GM23338 (cell line): ENCODE measurements around the gene MS4A5. TPM values are rescaled to one million over a fixed set of nuclear protein-coding genes. Genes with fewer than 3 reads are reported as not detected.

Experiments
- ATAC-seq: fragments of 200-7000 bp; cut with Tn5 transposase; 3 replicates; pipeline ENCODE4 v1.9.1; 2020
- DNase-seq: peaks from one replicate; pipeline ENCODE4 v3.0.0-alpha.2; 2015; ENCODE audit warnings: low spot score
- H2AFZ ChIP-seq: fragments of 200-600 bp; sonication (generic); 2 replicates; pipeline ENCODE4 v1.8.0; 2016; ENCODE audit warnings: antibody characterized with exemption, mild to moderate bottlenecking, moderate library complexity
- H3F3A ChIP-seq: fragments of 200-600 bp; sonication (generic); replicated peaks from 2 replicates; pipeline ENCODE4 v1.8.0; 2017; ENCODE audit warnings: antibody characterized with exemption, mixed run types, low read depth
- H3K27ac ChIP-seq: fragments of 200-600 bp; sonication (generic); 2 replicates; pipeline ENCODE4 v1.6.1; 2016; ENCODE audit warnings: low read depth
- H3K27me3 ChIP-seq: fragments of 200-600 bp; sonication (generic); 2 replicates; pipeline ENCODE4 v1.8.0; 2016; ENCODE audit warnings: mild to moderate bottlenecking, mixed run types, moderate library complexity; ENCODE audit not compliant: insufficient read depth
- H3K36me3 ChIP-seq: fragments of 200-600 bp; sonication (generic); 2 replicates; pipeline ENCODE4 v1.8.0; 2016; ENCODE audit warnings: mild to moderate bottlenecking; ENCODE audit not compliant: insufficient read depth
- H3K4me1 ChIP-seq: fragments of 200-600 bp; sonication (generic); 2 replicates; pipeline ENCODE4 v1.8.0; 2016; ENCODE audit warnings: mild to moderate bottlenecking, moderate library complexity; ENCODE audit not compliant: insufficient read depth
- H3K4me2 ChIP-seq: fragments of 200-600 bp; sonication (generic); 2 replicates; pipeline ENCODE4 v1.7.1; 2017; ENCODE audit warnings: mixed run types
- H3K4me3 ChIP-seq: fragments of 200-600 bp; sonication (generic); 2 replicates; pipeline ENCODE4 v1.6.1; 2016; ENCODE audit warnings: mixed run types
- H3K79me2 ChIP-seq: fragments of 200-600 bp; sonication (generic); replicated peaks from 2 replicates; pipeline ENCODE4 v1.8.0; 2017; ENCODE audit warnings: mild to moderate bottlenecking; ENCODE audit not compliant: insufficient read depth
- H3K9me2 ChIP-seq: fragments of 200-600 bp; sonication (generic); 2 replicates; pipeline ENCODE4 v1.8.0; 2017; ENCODE audit not compliant: insufficient read depth
- H4K20me1 ChIP-seq: fragments of 200-600 bp; sonication (generic); replicated peaks from 2 replicates; pipeline ENCODE4 v1.8.0; 2017; ENCODE audit warnings: mild to moderate bottlenecking; ENCODE audit not compliant: insufficient read depth
- H3K27ac Mint-ChIP-seq: 2 replicates; pipeline ENCODE4 v1.8.0; 2020; ENCODE audit warnings: inconsistent platforms, mild to moderate bottlenecking, moderate library complexity, mixed read lengths
- H3K27me3 Mint-ChIP-seq: 3 replicates; pipeline ENCODE4 v1.8.0; 2022; ENCODE audit warnings: low read depth, mild to moderate bottlenecking, moderate library complexity, mixed read lengths, inconsistent platforms; ENCODE audit not compliant: insufficient read depth, poor library complexity
- H3K36me3 Mint-ChIP-seq: 3 replicates; pipeline ENCODE4 v1.8.0; 2021; ENCODE audit warnings: low read depth, mild to moderate bottlenecking, inconsistent platforms, moderate library complexity, mixed read lengths
- H3K4me1 Mint-ChIP-seq: 3 replicates; pipeline ENCODE4 v1.8.0; 2020; ENCODE audit warnings: mild to moderate bottlenecking, inconsistent platforms, mixed read lengths
- H3K4me3 Mint-ChIP-seq: 3 replicates; pipeline ENCODE4 v1.8.0; 2021; ENCODE audit warnings: moderate library complexity, mild to moderate bottlenecking, inconsistent platforms, mixed read lengths
- H3K9me3 Mint-ChIP-seq: 3 replicates; pipeline ENCODE4 v1.8.0; 2020; ENCODE audit warnings: moderate library complexity, mild to moderate bottlenecking, inconsistent platforms, mixed read lengths
- CREB1 ChIP-seq: fragments of 250-450 bp; sonication (Bioruptor Pico); IDR thresholded peaks from 2 replicates; pipeline ENCODE4 v1.5.0; 2020; ENCODE audit warnings: low read depth, mild to moderate bottlenecking, moderate library complexity
- NANOG ChIP-seq: IDR thresholded peaks from 2 replicates; pipeline ENCODE4 v1.6.1; 2016; ENCODE audit warnings: antibody characterized with exemption, borderline replicate concordance
- REST ChIP-seq: IDR thresholded peaks from one replicate; pipeline ENCODE4 v1.6.1; 2018; ENCODE audit warnings: antibody characterized with exemption; ENCODE audit not compliant: unreplicated experiment
- STAT1 ChIP-seq: IDR thresholded peaks from one replicate; pipeline ENCODE4 v1.6.1; 2016; ENCODE audit warnings: antibody characterized with exemption; ENCODE audit not compliant: unreplicated experiment
- ZNF462 ChIP-seq: fragments of 250-450 bp; sonication (Bioruptor Pico); IDR thresholded peaks from 2 replicates; pipeline ENCODE4 v1.5.0; 2020; ENCODE audit warnings: mild to moderate bottlenecking, moderate library complexity
- polyA plus RNA-seq: library from polyadenylated mRNA; unstranded; fragments of >200 nt; fragmentation: Nextera tagmentation; extraction: Ambion mirVana; gene quantifications from 2 replicates; pipeline ENCODE4 v1.2.1, GENCODE V29; 2016
- total RNA-seq: library from RNA; depleted of rRNA; stranded (reverse); fragments of >200 nt; shearing (Covaris generic); gene quantifications from 2 replicates; pipeline ENCODE4 v1.2.3, GENCODE V29; 2014

MS4A5 gene
- total and polyA plus RNA-seq, 2 experiments from 2014 or later: not detected

- Histone ChIP-seq H3K27ac (no peak within 1 kb of the TSS), H3K4me1 (no peaks in the 10 kb centered on the region), H3K4me2 (no peak within 1 kb of the TSS), H2AFZ (peak within 1 kb of the TSS; percentile 72; the same call in 1 of the 2 replicates), H3K27me3 (no peaks in the 10 kb centered on the region), H4K20me1 (no peaks in the 10 kb centered on the region), H3K79me2 (no peaks in the 10 kb centered on the region), H3K36me3 (0 out of 2 replicates have a peak, but pooled peaks cover 1% of the 10 kb centered on the region), H3K4me3 (no peak within 1 kb of the TSS), H3K9me2 (peaks cover 10% of the 10 kb centered on the region), H3F3A (no peaks in the 10 kb centered on the region)
- no peak for TF ChIP-seq REST
- no peak for TF ChIP-seq ZNF462 (CRISPR knock-in tag)
- TF ChIP-seq STAT1: no peak
- TF ChIP-seq CREB1 (CRISPR knock-in tag): no peak
- TF ChIP-seq NANOG: no peak
- no peak for DNase-seq
- no peak for ATAC-seq
- H3K4me3 Mint-ChIP-seq: no peak within 1 kb of the TSS
- no peaks in the 10 kb centered on the region for H3K36me3 Mint-ChIP-seq
- H3K27ac Mint-ChIP-seq: no peak within 1 kb of the TSS
- H3K9me3 Mint-ChIP-seq: peaks cover 5% of the 10 kb centered on the region
- peaks cover 9% of the 10 kb centered on the region; the same call in 1 of the 3 replicates for H3K4me1 Mint-ChIP-seq
- H3K27me3 Mint-ChIP-seq: peaks cover 7% of the 10 kb centered on the region
Measured at GRCh38 chr11:60396382-60396781, 33.0 kb upstream of the MS4A5 start, which contains the start of gene MS4A14. Gene MS4A14 (plus strand): TSS chr11:60396459. CDS start chr11:60396579, 120 bp downstream.
